GM18519 (cell line): Measurements from ENCODE around the gene HNRNPM.

Experiments used
- ATAC-seq: cut with Tn5 transposase; IDR thresholded peaks from one replicate; pipeline ENCODE4 v1.9.1; 2021; ENCODE audit warnings: mild to moderate bottlenecking, moderate library complexity; ENCODE audit not compliant: unreplicated experiment, low FRiP score

Gene HNRNPM

GRCh38 chr19:8484331-8484894 is 39.6 kb downstream of the HNRNPM start:
- ATAC-seq, result no peak

- ATAC-seq, result no peak
Measured at GRCh38 chr19:8485561-8486371, 41.0 kb downstream of the HNRNPM start.

GRCh38 chr19:8486661-8487136 is 41.9 kb downstream of the HNRNPM start:
- ATAC-seq, result no peak

- no peak for ATAC-seq
Measured at GRCh38 chr19:8487137-8487851, 42.5 kb downstream of the HNRNPM start.

GRCh38 chr19:8488365-8488764 is 43.6 kb downstream of the HNRNPM start:
- no peak for ATAC-seq

- ATAC-seq, result no peak
Measured at GRCh38 chr19:8489561-8490394, 45.0 kb downstream of the HNRNPM start.

GRCh38 chr19:8490395-8490760 is 45.6 kb downstream of the HNRNPM start:
- no peak for ATAC-seq

GRCh38 chr19:8490873-8491272 is 46.1 kb downstream of the HNRNPM start:
- ATAC-seq, result no peak

GRCh38 chr19:8491574-8491973 is 46.8 kb downstream of the HNRNPM start:
- no peak for ATAC-seq

GRCh38 chr19:8494158-8494557 is 49.4 kb downstream of the HNRNPM start:
- ATAC-seq, result no peak

- no peak for ATAC-seq
Measured at GRCh38 chr19:8498295-8498694, 53.5 kb downstream of the HNRNPM start.

GRCh38 chr19:8499048-8499833 is 54.5 kb downstream of the HNRNPM start:
- no peak for ATAC-seq

GRCh38 chr19:8500158-8500557 is 55.4 kb downstream of the HNRNPM start:
- ATAC-seq, result no peak

- no peak for ATAC-seq
Measured at GRCh38 chr19:8501516-8501915, 56.7 kb downstream of the HNRNPM start.

- no peak for ATAC-seq
Measured at GRCh38 chr19:8501981-8502380, 57.2 kb downstream of the HNRNPM start.

- no peak for ATAC-seq
Measured at GRCh38 chr19:8503510-8503909, 58.7 kb downstream of the HNRNPM start.

GRCh38 chr19:8504171-8504570 is 59.4 kb downstream of the HNRNPM start:
- no peak for ATAC-seq

GRCh38 chr19:8504919-8505318 is 60.1 kb downstream of the HNRNPM start:
- no peak for ATAC-seq

GRCh38 chr19:8505680-8506401 is 61.1 kb downstream of the HNRNPM start:
- ATAC-seq, result no peak
